H9 (cell line): ENCODE data around the gene RMDN2. TPM values are rescaled to one million over a fixed set of nuclear protein-coding genes. Genes with fewer than 3 reads are reported as not detected.

Experiments
- DNase-seq: peaks from one replicate; pipeline ENCODE4 v3.0.0-alpha.2; 2017
- H2AFZ ChIP-seq: one replicate; pipeline ENCODE4 v1.6.1; 2013; ENCODE audit warnings: mild to moderate bottlenecking, low read length, control low read depth, moderate library complexity
- H2AK5ac ChIP-seq: 2 replicates; pipeline ENCODE4 v1.6.1; 2013; ENCODE audit warnings: low read length, control low read depth, mixed read lengths; ENCODE audit not compliant: insufficient read length
- H2BK120ac ChIP-seq: one replicate; pipeline ENCODE4 v1.6.1; 2013; ENCODE audit warnings: low read depth, mild to moderate bottlenecking, low read length, control low read depth, inconsistent platforms; ENCODE audit not compliant: poor library complexity, severe bottlenecking
- H2BK12ac ChIP-seq: 2 replicates; pipeline ENCODE4 v1.6.1; 2013; ENCODE audit warnings: low read length, control low read depth, mixed read lengths, low read depth; ENCODE audit not compliant: insufficient read length
- H2BK15ac ChIP-seq: 2 replicates; pipeline ENCODE4 v1.6.1; 2013; ENCODE audit warnings: low read depth, low read length, control low read depth
- H2BK20ac ChIP-seq: one replicate; pipeline ENCODE4 v1.6.1; 2013; ENCODE audit warnings: low read depth, mild to moderate bottlenecking, low read length, control low read depth, inconsistent platforms; ENCODE audit not compliant: poor library complexity, severe bottlenecking
- H2BK5ac ChIP-seq: 2 replicates; pipeline ENCODE4 v1.6.1; 2013; ENCODE audit warnings: low read length, control low read depth, mixed read lengths; ENCODE audit not compliant: insufficient read length
- H3K14ac ChIP-seq: 2 replicates; pipeline ENCODE4 v1.6.1; 2013; ENCODE audit warnings: low read length, control low read depth; ENCODE audit not compliant: insufficient read depth
- H3K18ac ChIP-seq: 2 replicates; pipeline ENCODE4 v1.6.1; 2013; ENCODE audit warnings: low read depth, mild to moderate bottlenecking, mixed read lengths, low read length, control low read depth; ENCODE audit not compliant: insufficient read length
- H3K23ac ChIP-seq: 2 replicates; pipeline ENCODE4 v1.6.1; 2013; ENCODE audit warnings: low read length, control low read depth, mixed read lengths, low read depth; ENCODE audit not compliant: insufficient read length
- H3K23me2 ChIP-seq: 2 replicates; pipeline ENCODE4 v1.6.1; 2013; ENCODE audit warnings: low read depth, mild to moderate bottlenecking, mixed read lengths, low read length, control low read depth; ENCODE audit not compliant: insufficient read length, poor library complexity, severe bottlenecking
- H3K27ac ChIP-seq: 2 replicates; pipeline ENCODE4 v1.5.1; 2013; ENCODE audit warnings: low read length, control low read depth, mixed read lengths, low read depth; ENCODE audit not compliant: insufficient read length
- H3K27me3 ChIP-seq: 2 replicates; pipeline ENCODE4 v1.6.1; 2013; ENCODE audit warnings: low read length, control low read depth, inconsistent platforms; ENCODE audit not compliant: insufficient read depth
- H3K4ac ChIP-seq: 2 replicates; pipeline ENCODE4 v1.6.1; 2013; ENCODE audit warnings: low read depth, mild to moderate bottlenecking, control low read depth, inconsistent platforms, low read length, moderate library complexity
- H3K4me1 ChIP-seq: 2 replicates; pipeline ENCODE4 v1.6.1; 2013; ENCODE audit warnings: low read length, control low read depth, inconsistent platforms; ENCODE audit not compliant: insufficient read depth
- H3K4me2 ChIP-seq: 2 replicates; pipeline ENCODE4 v1.6.1; 2013; ENCODE audit warnings: low read length, control low read depth, mixed read lengths; ENCODE audit not compliant: insufficient read length, insufficient read depth
- H3K56ac ChIP-seq: 2 replicates; pipeline ENCODE4 v1.6.1; 2013; ENCODE audit warnings: low read depth, mild to moderate bottlenecking, mixed read lengths, low read length, control low read depth; ENCODE audit not compliant: insufficient read length
- H3K79me1 ChIP-seq: 2 replicates; pipeline ENCODE4 v1.6.1; 2013; ENCODE audit warnings: low read depth, mild to moderate bottlenecking, moderate library complexity, low read length, control low read depth, inconsistent platforms; ENCODE audit not compliant: insufficient read depth, poor library complexity, severe bottlenecking
- H3K79me2 ChIP-seq: 2 replicates; pipeline ENCODE4 v1.6.1; 2013; ENCODE audit warnings: low read length, control low read depth, inconsistent platforms; ENCODE audit not compliant: insufficient read depth
- H3K9ac ChIP-seq: 2 replicates; pipeline ENCODE4 v1.6.1; 2013; ENCODE audit warnings: low read length, control low read depth, mixed read lengths; ENCODE audit not compliant: insufficient read length; ENCODE audit errors: extremely low read depth
- H3K9me3 ChIP-seq: one replicate; pipeline ENCODE4 v1.6.1; 2013; ENCODE audit warnings: low read depth, low read length, inconsistent platforms; ENCODE audit not compliant: control insufficient read depth
- H3T11ph ChIP-seq: one replicate; pipeline ENCODE4 v1.6.1; 2013; ENCODE audit warnings: mild to moderate bottlenecking, low read length, control low read depth, inconsistent platforms
- H4K20me1 ChIP-seq: one replicate; pipeline ENCODE4 v1.6.1; 2013; ENCODE audit not compliant: control insufficient read depth, insufficient read length, insufficient read depth
- H4K5ac ChIP-seq: 2 replicates; pipeline ENCODE4 v1.6.1; 2013; ENCODE audit warnings: low read depth, mild to moderate bottlenecking, mixed read lengths, low read length, control low read depth; ENCODE audit not compliant: insufficient read length
- H4K8ac ChIP-seq: replicated peaks from 2 replicates; pipeline ENCODE4 v1.6.1; 2013; ENCODE audit warnings: low read length, control low read depth, mixed read lengths, low read depth; ENCODE audit not compliant: insufficient read length
- H4K91ac ChIP-seq: 2 replicates; pipeline ENCODE4 v1.6.1; 2013; ENCODE audit warnings: low read depth, mild to moderate bottlenecking, moderate library complexity, mixed read lengths, low read length, control low read depth; ENCODE audit not compliant: insufficient read length
- H3K27ac Mint-ChIP-seq, 3 experiments: 2 replicates in 2 of 3; 3 replicates in 1 of 3; pipeline ENCODE4 v1.8.0; 2020 to 2021; ENCODE audit warnings: mixed read lengths in 3 of 3, mild to moderate bottlenecking in 1 of 3, moderate library complexity in 1 of 3
- H3K27me3 Mint-ChIP-seq: 2 replicates; pipeline ENCODE4 v1.8.0; 2021; ENCODE audit warnings: low read depth, mild to moderate bottlenecking, moderate library complexity, mixed read lengths
- H3K36me3 Mint-ChIP-seq, 3 experiments: 2 replicates in 2 of 3; 3 replicates in 1 of 3; pipeline ENCODE4 v1.8.0; 2020 to 2021; ENCODE audit warnings: low read depth in 3 of 3, mixed read lengths in 3 of 3; ENCODE audit not compliant: insufficient read depth in 1 of 3
- H3K4me1 Mint-ChIP-seq, 2 experiments: 2 replicates each; pipeline ENCODE4 v1.8.0; 2020; ENCODE audit warnings: mixed read lengths in 2 of 2
- H3K4me3 Mint-ChIP-seq, 2 experiments: 2 replicates in 1 of 2; 3 replicates in 1 of 2; pipeline ENCODE4 v1.8.0; 2020 to 2021; ENCODE audit warnings: mild to moderate bottlenecking in 2 of 2, mixed read lengths in 2 of 2, moderate library complexity in 1 of 2
- H3K9me3 Mint-ChIP-seq, 2 experiments: 2 replicates in 1 of 2; 3 replicates in 1 of 2; pipeline ENCODE4 v1.8.0; 2020; ENCODE audit warnings: mild to moderate bottlenecking in 2 of 2, mixed read lengths in 2 of 2, moderate library complexity in 1 of 2
- WGBS: extraction: QIAGEN DNeasy Blood & Tissue Kit; methylation state at CpG from one replicate; pipeline ENCODE4 v1.1.7; 2013; ENCODE audit warnings: missing lambda C conversion rate, low lambda C conversion rate, mixed read lengths; ENCODE audit not compliant: insufficient read length; ENCODE audit errors: extremely low coverage; 5-methylcytosine and 5-hydroxymethylcytosine counted together
- total RNA-seq: library from RNA; stranded (reverse); gene quantifications from 2 replicates; pipeline ENCODE4 v1.2.1, GENCODE V29; 2021
- TF ChIP-seq, protein P1 (sequence below): fragments of 200-600 bp; sonication (generic); conservative IDR thresholded peaks from 3 replicates; pipeline ENCODE4 v1.8.0; 2021; ENCODE audit warnings: antibody characterized with exemption, mild to moderate bottlenecking

RMDN2 gene
- total RNA-seq, 1 experiment from 2014 or later = 2.8 TPM

- no peaks in the 10 kb centered on the region for H3K36me3 Mint-ChIP-seq
- no peaks in the 10 kb centered on the region for H3K27me3 ChIP-seq
- H3K79me1 ChIP-seq = no peaks in the 10 kb centered on the region
- H3K79me2 ChIP-seq = no peaks in the 10 kb centered on the region
- no peaks in the 10 kb centered on the region; the same call in 1 of the 2 replicates for H3K27me3 Mint-ChIP-seq
- no peak overlapping the region for H2BK120ac ChIP-seq
- TF ChIP-seq, protein P1, sequence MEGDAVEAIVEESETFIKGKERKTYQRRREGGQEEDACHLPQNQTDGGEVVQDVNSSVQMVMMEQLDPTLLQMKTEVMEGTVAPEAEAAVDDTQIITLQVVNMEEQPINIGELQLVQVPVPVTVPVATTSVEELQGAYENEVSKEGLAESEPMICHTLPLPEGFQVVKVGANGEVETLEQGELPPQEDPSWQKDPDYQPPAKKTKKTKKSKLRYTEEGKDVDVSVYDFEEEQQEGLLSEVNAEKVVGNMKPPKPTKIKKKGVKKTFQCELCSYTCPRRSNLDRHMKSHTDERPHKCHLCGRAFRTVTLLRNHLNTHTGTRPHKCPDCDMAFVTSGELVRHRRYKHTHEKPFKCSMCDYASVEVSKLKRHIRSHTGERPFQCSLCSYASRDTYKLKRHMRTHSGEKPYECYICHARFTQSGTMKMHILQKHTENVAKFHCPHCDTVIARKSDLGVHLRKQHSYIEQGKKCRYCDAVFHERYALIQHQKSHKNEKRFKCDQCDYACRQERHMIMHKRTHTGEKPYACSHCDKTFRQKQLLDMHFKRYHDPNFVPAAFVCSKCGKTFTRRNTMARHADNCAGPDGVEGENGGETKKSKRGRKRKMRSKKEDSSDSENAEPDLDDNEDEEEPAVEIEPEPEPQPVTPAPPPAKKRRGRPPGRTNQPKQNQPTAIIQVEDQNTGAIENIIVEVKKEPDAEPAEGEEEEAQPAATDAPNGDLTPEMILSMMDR = no peak
- no peak for DNase-seq
- no peaks in the 10 kb centered on the region for H3K9me3 ChIP-seq
- no peak overlapping the region for H4K91ac ChIP-seq
- H3K4ac ChIP-seq = no peak overlapping the region
- H3K23ac ChIP-seq = no peak overlapping the region
- no peak overlapping the region for H3K56ac ChIP-seq
- peaks cover 0 to 6% of the 10 kb centered on the region in 2 experiments; a peak in 1 of 4 replicates for H3K4me1 Mint-ChIP-seq
- no peak overlapping the region for H3K27ac Mint-ChIP-seq
- no peaks in the 10 kb centered on the region for H3K4me1 ChIP-seq
- no peaks in the 10 kb centered on the region for H3K9me3 Mint-ChIP-seq
- no peak overlapping the region for H3K14ac ChIP-seq
- no peak overlapping the region for H3K9ac ChIP-seq
- no peak overlapping the region for H4K5ac ChIP-seq
- H3K23me2 ChIP-seq = no peaks in the 10 kb centered on the region
- no peak overlapping the region for H2AK5ac ChIP-seq
- H3K4me3 Mint-ChIP-seq = no peak overlapping the region
- H3K27ac ChIP-seq = no peak overlapping the region
- no peak overlapping the region for H2AFZ ChIP-seq
- H3K4me2 ChIP-seq = no peak overlapping the region
- H4K20me1 ChIP-seq = no peaks in the 10 kb centered on the region
- no peak overlapping the region for H2BK12ac ChIP-seq
- H2BK20ac ChIP-seq = no peak overlapping the region
- no CpG with 5 or more reads among the region's 2 CpGs for WGBS
- H4K8ac ChIP-seq = no peak overlapping the region
- H2BK5ac ChIP-seq = no peak overlapping the region
- no peak overlapping the region for H2BK15ac ChIP-seq
- H3T11ph ChIP-seq = no peak overlapping the region
- H3K18ac ChIP-seq = no peak overlapping the region
Observed at GRCh38 chr2:38026846-38027245, 101.8 kb downstream of the RMDN2 start.
